GM06990 (cell line): ENCODE measurements around the gene GMPR2.

Source experiments
- DNase-seq: peaks from one replicate; pipeline ENCODE4 v3.0.0-alpha.2; 2011; ENCODE audit not compliant: insufficient read length; ENCODE audit errors: extremely low read depth
- H3K27me3 ChIP-seq: replicated peaks from 2 replicates; pipeline ENCODE4 v1.6.0; 2011; ENCODE audit warnings: low read length; ENCODE audit not compliant: control insufficient read depth, insufficient read depth
- H3K36me3 ChIP-seq: 2 replicates; pipeline ENCODE4 v1.5.1; 2011; ENCODE audit warnings: low read length; ENCODE audit not compliant: control insufficient read depth, insufficient read depth
- H3K4me3 ChIP-seq: replicated peaks from 2 replicates; pipeline ENCODE4 v1.5.1; 2011; ENCODE audit warnings: low read depth, mild to moderate bottlenecking, control low read depth, low read length
- TF ChIP-seq, protein P1 (sequence below): IDR thresholded peaks from 2 replicates; pipeline ENCODE4 v1.5.1; 2011; ENCODE audit warnings: low read length, control low read depth, mild to moderate bottlenecking, inconsistent platforms; ENCODE audit not compliant: insufficient read depth, poor library complexity, severe bottlenecking

The GMPR2 gene

DNA sequence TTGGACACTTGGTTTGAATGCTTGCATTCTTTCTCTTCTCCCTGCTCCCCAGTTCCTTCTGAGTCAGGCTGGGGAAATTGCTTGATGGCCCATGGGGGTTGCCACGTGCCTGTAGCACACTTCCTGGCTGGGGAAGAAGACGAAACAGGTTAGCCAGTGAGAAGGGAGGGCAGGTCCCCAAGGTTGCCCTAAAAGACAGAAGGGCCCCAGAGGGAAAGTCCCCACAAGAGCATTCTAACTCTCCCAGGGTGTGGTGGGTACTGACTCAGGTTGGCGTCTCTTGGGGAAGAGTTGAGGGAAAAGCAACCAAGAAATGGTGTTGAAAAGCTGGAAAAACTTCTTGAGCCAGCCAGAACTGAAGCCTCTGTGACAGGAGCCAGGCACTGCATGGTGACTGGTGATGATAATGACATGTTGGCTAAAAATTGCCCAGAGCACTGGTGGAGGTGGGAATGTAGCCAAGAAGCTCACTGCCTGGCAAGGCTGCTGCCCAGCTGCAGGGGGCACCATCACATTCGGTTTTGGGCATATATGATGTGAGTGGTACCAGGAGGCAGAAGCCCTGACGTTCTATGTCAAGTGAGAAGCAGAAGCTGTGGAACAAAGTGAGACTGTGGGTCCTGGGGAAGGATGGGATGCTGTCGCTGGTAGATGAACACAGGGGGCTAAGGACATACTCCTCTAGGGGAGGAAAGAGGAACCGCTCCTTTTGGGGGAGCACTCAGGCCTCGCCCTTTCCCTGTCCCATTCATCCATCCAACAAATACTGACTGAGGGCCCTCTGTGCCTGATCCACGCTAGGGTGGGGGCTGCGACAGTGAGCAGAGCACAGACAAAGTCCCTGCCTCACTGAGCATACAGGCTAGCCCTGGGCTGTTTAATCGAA, 46.8 kb downstream of the GMPR2 start:
- TF ChIP-seq, protein P1, sequence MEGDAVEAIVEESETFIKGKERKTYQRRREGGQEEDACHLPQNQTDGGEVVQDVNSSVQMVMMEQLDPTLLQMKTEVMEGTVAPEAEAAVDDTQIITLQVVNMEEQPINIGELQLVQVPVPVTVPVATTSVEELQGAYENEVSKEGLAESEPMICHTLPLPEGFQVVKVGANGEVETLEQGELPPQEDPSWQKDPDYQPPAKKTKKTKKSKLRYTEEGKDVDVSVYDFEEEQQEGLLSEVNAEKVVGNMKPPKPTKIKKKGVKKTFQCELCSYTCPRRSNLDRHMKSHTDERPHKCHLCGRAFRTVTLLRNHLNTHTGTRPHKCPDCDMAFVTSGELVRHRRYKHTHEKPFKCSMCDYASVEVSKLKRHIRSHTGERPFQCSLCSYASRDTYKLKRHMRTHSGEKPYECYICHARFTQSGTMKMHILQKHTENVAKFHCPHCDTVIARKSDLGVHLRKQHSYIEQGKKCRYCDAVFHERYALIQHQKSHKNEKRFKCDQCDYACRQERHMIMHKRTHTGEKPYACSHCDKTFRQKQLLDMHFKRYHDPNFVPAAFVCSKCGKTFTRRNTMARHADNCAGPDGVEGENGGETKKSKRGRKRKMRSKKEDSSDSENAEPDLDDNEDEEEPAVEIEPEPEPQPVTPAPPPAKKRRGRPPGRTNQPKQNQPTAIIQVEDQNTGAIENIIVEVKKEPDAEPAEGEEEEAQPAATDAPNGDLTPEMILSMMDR: peak; percentile 58
- Histone ChIP-seq H3K27me3 (no peaks in the 10 kb centered on the region), H3K36me3 (no peaks in the 10 kb centered on the region), H3K4me3 (no peak overlapping the region)
- DNase-seq: peak; percentile 43

DNA sequence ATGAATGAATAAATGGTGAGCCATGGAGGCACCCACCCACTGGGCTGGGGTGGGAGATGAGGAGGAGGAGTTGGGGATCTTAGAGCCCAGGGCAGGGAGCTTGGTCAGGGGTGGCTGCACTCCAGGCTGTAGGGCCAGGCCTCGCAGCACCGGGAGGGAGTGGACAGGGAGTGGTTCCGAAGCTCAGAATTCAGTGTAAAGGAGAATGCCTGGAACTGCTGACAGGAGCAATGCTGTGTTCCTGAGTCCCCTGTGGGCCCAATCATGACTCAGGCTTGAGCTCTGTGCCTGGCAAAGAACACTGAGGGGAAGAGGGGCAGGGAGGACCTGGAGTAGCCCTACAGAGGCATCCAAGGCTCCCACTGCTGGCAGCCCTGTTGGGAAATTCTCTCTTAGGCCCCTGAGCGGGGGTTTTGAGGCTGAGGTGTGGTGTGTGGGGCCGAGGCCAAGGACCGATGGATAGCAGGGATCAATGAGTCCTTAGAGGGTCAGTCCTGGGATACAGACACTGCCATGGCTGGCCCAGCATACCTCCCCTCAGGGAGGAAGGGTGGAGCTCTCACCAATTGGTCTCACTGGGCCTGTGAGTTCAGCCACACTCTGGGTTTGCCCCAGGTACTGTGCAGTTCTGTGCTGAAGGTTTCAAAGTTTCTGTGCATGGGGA, 48.2 kb downstream of the GMPR2 start:
- no peak overlapping the region for H3K4me3 ChIP-seq
- H3K27me3 ChIP-seq: no peaks in the 10 kb centered on the region
- TF ChIP-seq, protein P1: no peak
- H3K36me3 ChIP-seq: no peaks in the 10 kb centered on the region
- no peak for DNase-seq

DNA sequence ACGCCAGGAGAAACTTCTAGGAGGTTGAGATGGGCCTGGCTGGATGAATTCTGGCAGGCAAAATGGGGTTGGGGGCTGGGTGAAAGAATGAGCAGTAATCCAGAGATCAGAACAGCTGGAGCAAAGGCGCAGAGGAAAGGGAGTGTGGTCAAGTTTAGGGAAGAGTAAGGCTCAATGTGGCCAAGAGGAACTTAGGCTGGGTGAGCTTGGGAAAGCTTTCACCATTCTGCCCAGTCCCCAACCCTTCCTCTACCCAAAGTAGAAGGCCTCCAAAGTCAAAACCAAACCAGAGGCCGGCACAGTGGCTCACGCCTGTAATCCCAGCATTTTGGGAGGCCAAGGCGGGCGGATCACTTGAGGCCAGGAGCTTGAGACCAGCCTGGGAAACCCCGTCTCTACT, 48.9 kb downstream of the GMPR2 start:
- H3K4me3 ChIP-seq: no peak overlapping the region
- H3K36me3 ChIP-seq: no peaks in the 10 kb centered on the region
- H3K27me3 ChIP-seq: no peaks in the 10 kb centered on the region
- no peak for DNase-seq
- TF ChIP-seq, protein P1: no peak

DNA sequence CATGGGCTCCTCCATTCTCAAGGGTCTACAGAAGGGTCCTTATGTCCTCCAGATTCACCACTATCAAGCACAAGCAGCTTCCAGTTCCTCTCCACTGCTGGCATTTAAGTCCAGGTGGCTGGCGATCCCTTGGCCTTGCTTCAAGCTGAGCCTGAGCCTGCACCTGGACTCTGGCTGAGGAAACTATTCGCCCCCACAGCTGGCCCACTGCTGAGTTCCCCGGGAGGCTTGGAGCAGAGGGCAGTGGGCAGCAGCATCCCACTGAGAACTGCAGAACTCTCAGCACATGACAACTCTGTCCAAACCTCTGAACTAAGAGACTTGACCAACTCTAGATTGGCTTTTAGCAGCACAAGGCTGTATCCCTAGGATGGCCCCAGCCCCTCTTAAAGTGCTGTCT, 50.0 kb downstream of the GMPR2 start:
- no peak overlapping the region for H3K4me3 ChIP-seq
- H3K27me3 ChIP-seq: no peaks in the 10 kb centered on the region
- TF ChIP-seq, protein P1: no peak
- no peak for DNase-seq
- no peaks in the 10 kb centered on the region for H3K36me3 ChIP-seq

DNA sequence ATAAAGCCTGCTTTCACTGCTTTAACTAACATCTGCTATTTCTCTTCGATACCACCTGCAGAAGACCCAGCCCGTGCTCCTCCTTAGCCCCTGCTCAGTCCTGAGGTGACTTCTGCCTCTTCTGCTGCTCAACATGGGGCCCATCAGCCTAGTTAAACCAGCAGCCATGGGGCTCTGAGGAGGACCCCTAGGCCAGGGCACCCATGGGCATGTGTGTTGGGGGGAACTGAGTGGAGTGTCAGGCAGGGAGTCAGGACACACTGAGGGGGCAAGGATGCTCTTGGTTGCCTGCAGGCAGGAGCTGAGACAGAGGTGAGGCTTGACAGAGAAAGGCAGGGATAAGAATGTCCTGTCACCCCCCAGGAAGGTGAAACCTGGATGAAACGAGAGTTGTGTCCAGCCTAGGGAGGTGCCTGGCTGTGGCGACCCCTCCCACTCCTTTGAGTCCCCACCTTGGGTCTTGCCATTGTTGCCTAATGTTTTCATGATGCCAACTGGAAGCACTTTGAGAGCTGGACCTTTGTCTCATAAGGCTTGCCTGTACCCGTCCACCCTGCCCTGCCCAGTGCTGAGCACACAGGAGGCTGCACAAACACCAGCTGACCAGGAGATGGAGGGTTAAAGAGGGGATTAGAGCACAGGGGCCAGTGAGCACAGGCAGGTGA, 51.2 kb downstream of the GMPR2 start:
- H3K27me3 ChIP-seq: no peaks in the 10 kb centered on the region
- no peaks in the 10 kb centered on the region for H3K36me3 ChIP-seq
- TF ChIP-seq, protein P1: no peak
- H3K4me3 ChIP-seq: no peak overlapping the region
- DNase-seq: no peak
